ENCODE results near the gene SCRT2.

SCRT2 gene

GRCh38 chr20:623704-624103, 51.9 kb downstream of the SCRT2 start:
- H3K79me2 ChIP-seq (ENCODE audit: insufficient read depth, low read length), result no peaks in the 10 kb centered on the region
- no peaks in the 10 kb centered on the region for H3K4me1 ChIP-seq (ENCODE audit: insufficient read depth, low read length, severe bottlenecking)
- H3K36me3 ChIP-seq (ENCODE audit: insufficient read depth, low read length), result no peaks in the 10 kb centered on the region
- H3K9me3 ChIP-seq (ENCODE audit: low read length), result no peaks in the 10 kb centered on the region
- no peak overlapping the region for H2AFZ ChIP-seq (ENCODE audit: low read length)
- no peaks in the 10 kb centered on the region for H4K20me1 ChIP-seq (ENCODE audit: insufficient read depth, low read length)
- no peaks in the 10 kb centered on the region for H3F3A ChIP-seq (ENCODE audit: insufficient read depth, low read length)
- no peaks in the 10 kb centered on the region for H3K9me2 ChIP-seq (ENCODE audit: low read depth, low read length)
- H3K4me2 ChIP-seq (ENCODE audit: low read length), result no peak overlapping the region
- no peak overlapping the region for H3K4me3 ChIP-seq (ENCODE audit: low read depth, low read length, poor library complexity, severe bottlenecking)
- TF ChIP-seq EZH2 (IDR thresholded peaks at IDR 0.05; ENCODE audit: borderline replicate concordance, low read length) (no peak), CTCF (IDR thresholded peaks at IDR 0.05; ENCODE audit: low read length) (no peak)
- no peak overlapping the region for H3K9ac ChIP-seq (ENCODE audit: low read length)
- peaks cover 5% of the 10 kb centered on the region; the same call in 1 of the 2 replicates for H3K27me3 ChIP-seq (ENCODE audit: insufficient read depth, low read length)
- no peak overlapping the region for H3K27ac ChIP-seq (ENCODE audit: low read depth, low read length, poor library complexity, severe bottlenecking)

DNA sequence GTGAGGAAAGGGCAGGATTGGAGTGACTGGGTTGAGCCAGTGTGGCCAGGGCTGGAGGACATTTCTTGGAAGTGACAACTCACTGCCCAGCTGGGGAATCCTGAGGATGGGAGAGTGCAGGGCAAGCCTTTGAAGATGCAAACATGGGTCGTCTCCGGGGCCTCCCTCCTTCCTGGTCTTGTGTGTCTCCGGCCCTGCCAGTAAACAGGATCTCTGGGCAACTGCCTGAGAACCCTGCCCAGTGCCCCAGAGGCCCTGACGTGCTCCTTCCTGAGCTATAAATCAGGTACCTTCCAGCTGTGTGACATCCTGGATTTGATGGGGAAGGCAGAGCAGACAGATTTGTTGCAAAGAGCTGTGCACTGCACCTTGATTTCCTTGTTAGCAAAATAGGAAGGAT, 52.6 kb downstream of the SCRT2 start:
- Histone ChIP-seq H2AFZ (ENCODE audit: low read length) (no peak overlapping the region), H3K79me2 (ENCODE audit: insufficient read depth, low read length) (no peaks in the 10 kb centered on the region), H3K4me2 (ENCODE audit: low read length) (no peak overlapping the region), H3K36me3 (ENCODE audit: insufficient read depth, low read length) (no peaks in the 10 kb centered on the region), H3K27ac (ENCODE audit: low read depth, low read length, poor library complexity, severe bottlenecking) (no peak overlapping the region), H3K9me2 (ENCODE audit: low read depth, low read length) (no peaks in the 10 kb centered on the region), H3K9me3 (ENCODE audit: low read length) (no peaks in the 10 kb centered on the region), H3K9ac (ENCODE audit: low read length) (no peak overlapping the region), H4K20me1 (ENCODE audit: insufficient read depth, low read length) (no peaks in the 10 kb centered on the region), H3K4me3 (ENCODE audit: low read depth, low read length, poor library complexity, severe bottlenecking) (no peak overlapping the region), H3K4me1 (ENCODE audit: insufficient read depth, low read length, severe bottlenecking) (no peaks in the 10 kb centered on the region), H3F3A (ENCODE audit: insufficient read depth, low read length) (no peaks in the 10 kb centered on the region), H3K27me3 (ENCODE audit: insufficient read depth, low read length) (peaks cover 5% of the 10 kb centered on the region)
- TF ChIP-seq EZH2 (IDR thresholded peaks at IDR 0.05; ENCODE audit: borderline replicate concordance, low read length), result no peak
- TF ChIP-seq CTCF (IDR thresholded peaks at IDR 0.05; ENCODE audit: low read length), result no peak

DNA sequence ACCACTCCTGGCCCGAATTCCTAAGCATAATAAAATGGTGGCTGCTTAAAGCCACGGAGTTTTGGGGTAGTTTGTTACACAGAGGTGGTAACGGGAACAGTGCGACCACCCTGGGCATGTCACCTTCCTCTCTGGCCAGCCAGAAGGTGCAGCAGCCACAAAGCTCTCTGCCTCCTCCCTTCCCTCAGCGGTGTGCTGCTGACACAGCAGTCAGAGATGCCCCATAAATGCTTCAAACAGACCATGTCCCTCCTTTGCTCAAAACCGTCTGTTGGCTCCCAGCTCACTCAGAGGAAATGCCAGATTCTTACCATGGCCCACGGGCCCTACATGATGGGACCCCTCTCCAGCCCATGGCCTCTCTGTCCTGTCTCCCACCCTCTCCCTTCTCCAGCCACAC, 53.4 kb downstream of the SCRT2 start:
- Histone ChIP-seq H2AFZ (ENCODE audit: low read length) (no peak overlapping the region), H3K9ac (ENCODE audit: low read length) (no peak overlapping the region)

More for the DNA sequence above, 53.4 kb downstream of the SCRT2 start:
- H3K27me3 ChIP-seq (ENCODE audit: insufficient read depth, low read length), result peaks cover 7% of the 10 kb centered on the region
- no peak overlapping the region for H3K4me2 ChIP-seq (ENCODE audit: low read length)
- no peaks in the 10 kb centered on the region for H3K36me3 ChIP-seq (ENCODE audit: insufficient read depth, low read length)
- TF ChIP-seq CTCF (IDR thresholded peaks at IDR 0.05; ENCODE audit: low read length) (no peak), EZH2 (IDR thresholded peaks at IDR 0.05; ENCODE audit: borderline replicate concordance, low read length) (no peak)
- H3K9me3 ChIP-seq (ENCODE audit: low read length), result 0 out of 2 replicates have a peak, but pooled peaks cover 3% of the 10 kb centered on the region
- H3K27ac ChIP-seq (ENCODE audit: low read depth, low read length, poor library complexity, severe bottlenecking), result no peak overlapping the region
- no peaks in the 10 kb centered on the region for H3F3A ChIP-seq (ENCODE audit: insufficient read depth, low read length)
- H3K79me2 ChIP-seq (ENCODE audit: insufficient read depth, low read length), result no peaks in the 10 kb centered on the region
- no peaks in the 10 kb centered on the region for H4K20me1 ChIP-seq (ENCODE audit: insufficient read depth, low read length)
- H3K4me1 ChIP-seq (ENCODE audit: insufficient read depth, low read length, severe bottlenecking), result no peaks in the 10 kb centered on the region
- no peaks in the 10 kb centered on the region for H3K9me2 ChIP-seq (ENCODE audit: low read depth, low read length)
- no peak overlapping the region for H3K4me3 ChIP-seq (ENCODE audit: low read depth, low read length, poor library complexity, severe bottlenecking)

Measured in OCI-LY1 (cell line).